Thymus (tissue), 11 donors: ENCODE measurements around the gene GPRIN1. TPM values are rescaled to one million over a fixed set of nuclear protein-coding genes. Genes with fewer than 3 reads are reported as not detected.

Experiments used
- DNase-seq, 9 donors: peaks; one replicate each; pipeline ENCODE4 v3.0.0-alpha.2; 2013; ENCODE audit warnings: low spot score in 9 of 9, low read depth in 6 of 9, missing footprints in 1 of 9
- H3K27ac ChIP-seq, 2 donors: one replicate each; pipeline ENCODE4 v1.5.1; 2013; ENCODE audit warnings: control low read depth in 1 of 2, low read depth in 1 of 2, low read length in 1 of 2, mild to moderate bottlenecking in 1 of 2, moderate library complexity in 1 of 2
- H3K27me3 ChIP-seq, 2 donors: one replicate each; pipeline ENCODE4 v1.5.1; 2013; ENCODE audit warnings: low read length in 1 of 2; ENCODE audit not compliant: control insufficient read depth in 2 of 2, insufficient read depth in 1 of 2
- H3K36me3 ChIP-seq, 2 donors: one replicate each; pipeline ENCODE4 v1.5.1; 2013; ENCODE audit warnings: low read length in 1 of 2, mild to moderate bottlenecking in 1 of 2, moderate library complexity in 1 of 2; ENCODE audit not compliant: control insufficient read depth in 2 of 2, insufficient read depth in 2 of 2
- H3K4me1 ChIP-seq, 2 donors: one replicate each; pipeline ENCODE4 v1.5.1; 2013; ENCODE audit warnings: low read length in 2 of 2; ENCODE audit not compliant: control insufficient read depth in 2 of 2, insufficient read depth in 2 of 2
- H3K4me3 ChIP-seq, 2 donors: one replicate each; pipeline ENCODE4 v1.5.1; 2013; ENCODE audit warnings: low read length in 2 of 2, control low read depth in 1 of 2, mild to moderate bottlenecking in 1 of 2
- H3K9me3 ChIP-seq, 2 donors: one replicate each; pipeline ENCODE4 v1.5.1; 2013; ENCODE audit warnings: low read length in 1 of 2, mild to moderate bottlenecking in 1 of 2; ENCODE audit not compliant: control insufficient read depth in 2 of 2, insufficient read depth in 1 of 2
- WGBS: extraction: QIAGEN DNeasy Blood & Tissue Kit; methylation state at CpG from one replicate; pipeline ENCODE4 v1.1.7; 2013; 5-methylcytosine and 5-hydroxymethylcytosine counted together
- polyA plus RNA-seq: library from polyadenylated mRNA; stranded (reverse); fragments of 200-250 nt; gene quantifications from one replicate; pipeline ENCODE4 v1.2.3, GENCODE V29; 2013
- total RNA-seq: library from RNA; stranded (reverse); fragments of 120-200 nt; gene quantifications from one replicate; pipeline ENCODE4 v1.2.4, GENCODE V29; 2013
- donor health status: healthy.

The GPRIN1 gene
- total and polyA plus RNA-seq, 2 donors = 0.82 to 2.7 TPM

DNA sequence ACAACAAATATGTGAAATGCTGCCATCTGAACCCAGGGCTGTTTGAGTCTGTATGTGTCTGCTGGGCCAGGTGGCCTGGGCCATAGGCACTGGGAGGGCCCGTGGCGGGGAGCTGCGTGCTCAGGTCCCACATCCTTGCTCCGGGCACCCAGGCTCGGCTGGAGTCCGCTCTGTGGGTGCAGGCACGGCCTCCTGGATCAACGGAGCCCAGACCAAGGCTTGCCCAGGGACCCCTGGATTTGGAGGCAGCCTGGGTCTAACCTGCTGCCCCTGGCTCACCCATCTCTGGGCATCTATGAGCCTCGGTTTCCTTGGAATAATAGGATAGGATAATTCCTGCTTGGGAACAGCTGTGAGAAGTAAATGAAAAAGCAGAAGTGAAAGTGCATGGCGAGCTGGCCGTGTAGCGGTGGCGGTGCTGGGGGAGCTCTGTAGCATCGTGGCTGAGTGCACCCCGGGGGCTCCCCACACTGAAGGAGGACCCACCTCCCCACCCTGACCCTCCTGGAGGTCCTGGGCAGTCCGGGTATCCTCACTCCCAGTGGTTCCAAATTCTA lies 59.6 kb downstream of the GPRIN1 start:
- peaks cover 0 to 8% of the 10 kb centered on the region in 2 donors for H3K4me1 ChIP-seq
- 44% methylated on average over 16 of the region's 16 CpGs for WGBS
- no peak overlapping the region for H3K4me3 ChIP-seq
- H3K27ac ChIP-seq = no peak overlapping the region
- H3K27me3 ChIP-seq = peaks cover 0 to 27% of the 10 kb centered on the region in 2 donors
- H3K36me3 ChIP-seq = no peaks in the 10 kb centered on the region
- H3K9me3 ChIP-seq = no peaks in the 10 kb centered on the region
- DNase-seq = no peak

DNA sequence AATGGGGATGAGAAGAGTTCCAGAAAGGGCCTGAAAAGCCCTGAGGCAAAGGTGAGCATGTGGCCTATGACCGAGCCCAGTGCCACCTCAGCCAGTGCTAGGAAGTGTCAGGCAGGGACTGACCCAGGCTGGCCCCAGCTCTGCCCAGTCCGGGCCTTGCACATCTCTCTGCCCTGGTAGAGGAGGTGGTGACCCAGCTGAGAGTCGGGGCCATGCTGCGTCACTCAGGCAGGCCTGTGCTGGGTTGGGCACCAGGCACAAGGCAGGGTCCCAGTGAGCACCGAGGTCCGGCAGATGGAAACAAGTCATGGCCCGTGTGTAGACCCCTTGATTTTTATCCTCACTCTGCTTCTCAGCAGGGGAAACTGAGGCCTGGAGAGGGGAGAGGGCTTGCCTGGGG lies 60.1 kb downstream of the GPRIN1 start:
- Histone ChIP-seq H3K9me3 (no peaks in the 10 kb centered on the region), H3K36me3 (no peaks in the 10 kb centered on the region), H3K27ac (no peak overlapping the region), H3K4me1 (peaks cover 0 to 9% of the 10 kb centered on the region in 2 donors), H3K27me3 (peaks cover 0 to 27% of the 10 kb centered on the region in 2 donors), H3K4me3 (no peak overlapping the region)
- WGBS = 94% methylated on average over 7 of the region's 7 CpGs
- no peak for DNase-seq

GRCh38 chr5:176548967-176549444 lies 61.0 kb downstream of the GPRIN1 start, which contains the start of gene CDHR2:
Gene CDHR2 (plus strand): TSS chr5:176549342. CDS start chr5:176565353, 16,011 bp downstream.
- H3K27me3 ChIP-seq = peaks cover 0 to 23% of the 10 kb centered on the region in 2 donors
- 91% methylated on average over 18 of the region's 18 CpGs for whole genome bisulfite sequencing
- no peaks in the 10 kb centered on the region for H3K36me3 ChIP-seq
- H3K4me3 ChIP-seq = no peak within 1 kb of the TSS
- no peak within 1 kb of the TSS for H3K27ac ChIP-seq
- DNase-seq = no peak
- H3K4me1 ChIP-seq = peaks cover 7 to 16% of the 10 kb centered on the region in 2 donors
- no peaks in the 10 kb centered on the region for H3K9me3 ChIP-seq

DNA sequence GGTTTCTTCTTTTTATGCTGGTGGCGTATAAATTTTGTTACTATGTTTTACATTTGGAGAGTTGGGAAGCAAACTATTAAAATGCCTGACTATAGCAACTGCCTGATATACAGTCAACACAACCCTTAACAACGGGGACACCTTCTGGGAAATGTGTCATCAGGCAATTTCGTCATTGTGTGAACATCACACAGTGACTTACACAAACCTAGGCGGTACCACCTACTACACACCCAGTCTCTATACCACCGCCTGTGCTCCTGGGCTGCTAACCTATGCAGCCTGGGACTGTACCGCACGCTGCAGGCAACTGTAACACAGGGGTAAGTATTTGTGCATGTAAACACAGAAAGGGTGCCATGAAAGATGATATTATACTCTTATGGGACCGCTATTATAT lies 62.2 kb downstream of the GPRIN1 start:
- H3K36me3 ChIP-seq = no peaks in the 10 kb centered on the region
- no peaks in the 10 kb centered on the region for H3K9me3 ChIP-seq
- no peak overlapping the region for H3K27ac ChIP-seq
- no peak for DNase-seq
- WGBS = 95% methylated on average over 8 of the region's 8 CpGs
- H3K27me3 ChIP-seq = peaks cover 0 to 12% of the 10 kb centered on the region in 2 donors
- H3K4me1 ChIP-seq = peaks cover 9 to 13% of the 10 kb centered on the region in 2 donors
- H3K4me3 ChIP-seq = no peak overlapping the region

Other genes starting within 250 kb of the GPRIN1 start
- 36.4 TPM for gene KIAA1191, start 248.4 kb downstream of the GPRIN1 start, total RNA-seq
- gene KIAA1191, start 248.4 kb downstream of the GPRIN1 start, polyA plus RNA-seq = 56.0 TPM
- 1.8 TPM for gene ARL10, start 244.7 kb downstream of the GPRIN1 start, total RNA-seq
- gene ARL10, start 244.7 kb downstream of the GPRIN1 start, polyA plus RNA-seq = 3.3 TPM
- gene NOP16, start 221.6 kb downstream of the GPRIN1 start, total RNA-seq = 19.5 TPM
- 30.6 TPM for gene NOP16, start 221.6 kb downstream of the GPRIN1 start, polyA plus RNA-seq
- gene HIGD2A, start 221.4 kb downstream of the GPRIN1 start, total RNA-seq = 116 TPM
- 161 TPM for gene HIGD2A, start 221.4 kb downstream of the GPRIN1 start, polyA plus RNA-seq
- 93.3 TPM for gene CLTB, start 193.6 kb downstream of the GPRIN1 start, total RNA-seq
- 129 TPM for gene CLTB, start 193.6 kb downstream of the GPRIN1 start, polyA plus RNA-seq
- gene FAF2, start 161.8 kb downstream of the GPRIN1 start, total RNA-seq = 22.4 TPM
- 17.7 TPM for gene FAF2, start 161.8 kb downstream of the GPRIN1 start, polyA plus RNA-seq
- 19.3 TPM for gene RNF44, start 72.8 kb downstream of the GPRIN1 start, total RNA-seq
- gene RNF44, start 72.8 kb downstream of the GPRIN1 start, polyA plus RNA-seq = 54.8 TPM
- gene CDHR2, start 60.8 kb downstream of the GPRIN1 start, total RNA-seq = 0.33 TPM
- gene CDHR2, start 60.8 kb downstream of the GPRIN1 start, polyA plus RNA-seq = 0.07 TPM
- gene SNCB, start 20.4 kb upstream of the GPRIN1 start, total RNA-seq = 0.05 TPM
- 0.21 TPM for gene SNCB, start 20.4 kb upstream of the GPRIN1 start, polyA plus RNA-seq
- gene EIF4E1B, start 20.5 kb upstream of the GPRIN1 start, total RNA-seq = 0.05 TPM
- gene EIF4E1B, start 20.5 kb upstream of the GPRIN1 start, polyA plus RNA-seq = 0.05 TPM
- gene TSPAN17, start 37.3 kb upstream of the GPRIN1 start, total RNA-seq = 8.0 TPM
- gene TSPAN17, start 37.3 kb upstream of the GPRIN1 start, polyA plus RNA-seq = 26.5 TPM
- gene UNC5A, start 200.4 kb upstream of the GPRIN1 start, total RNA-seq = 0.28 TPM
- gene UNC5A, start 200.4 kb upstream of the GPRIN1 start, polyA plus RNA-seq = 0.30 TPM